ENCODE measurements around the gene SEZ6L.

Gene SEZ6L

GRCh38 chr22:26431261-26431995, 262.2 kb downstream of the SEZ6L start:
- TF ChIP-seq FOXP2 (optimal IDR thresholded peaks at IDR 0.05; ENCODE audit: control extremely low read depth, extremely low read length, insufficient read depth), result no peak
- TF ChIP-seq EZH2 (IDR thresholded peaks at IDR 0.05), result no peak
- TF ChIP-seq POLR2AphosphoS5 (IDR thresholded peaks at IDR 0.05; ENCODE audit: borderline replicate concordance, low read depth, low read length), result no peak
- H3K9me3 ChIP-seq (ENCODE audit: low read depth, low read length), result no peaks in the 10 kb centered on the region
- no peak for DNase-seq (ENCODE audit: low read depth, low spot score)
- no peak overlapping the region for H3K4me3 ChIP-seq
- no peaks in the 10 kb centered on the region for H3K36me3 ChIP-seq (ENCODE audit: insufficient read depth, low read length)
- no peak overlapping the region for H3K9ac ChIP-seq (ENCODE audit: insufficient read length)
- no peak overlapping the region for H3K27ac ChIP-seq

GRCh38 chr22:26432619-26433311, 263.5 kb downstream of the SEZ6L start:
- Histone ChIP-seq H3K9me3 (ENCODE audit: low read depth, low read length) (no peaks in the 10 kb centered on the region), H3K4me3 (no peak overlapping the region), H3K36me3 (ENCODE audit: insufficient read depth, low read length) (no peaks in the 10 kb centered on the region), H3K27ac (no peak overlapping the region), H3K9ac (ENCODE audit: insufficient read length) (no peak overlapping the region)
- TF ChIP-seq FOXP2 (optimal IDR thresholded peaks at IDR 0.05; ENCODE audit: control extremely low read depth, extremely low read length, insufficient read depth) (no peak), EZH2 (IDR thresholded peaks at IDR 0.05) (no peak), POLR2AphosphoS5 (IDR thresholded peaks at IDR 0.05; ENCODE audit: borderline replicate concordance, low read depth, low read length) (no peak)
- DNase-seq (ENCODE audit: low read depth, low spot score), result no peak
